AG04450 (cell line): ENCODE measurements around the gene VARS1. TPM values are rescaled to one million over a fixed set of nuclear protein-coding genes. Genes with fewer than 3 reads are reported as not detected.

Experiments used
- CTCF ChIA-PET: fragments of 300-600, 350-600 bp; formaldehyde crosslinking; extraction: SDS; loops from one replicate; lab custom pipeline; 2022; ENCODE audit warnings: antibody characterized with exemption, inconsistent platforms; lab: Charles Lee
- POLR2A ChIA-PET: fragments of 350-600 bp; formaldehyde crosslinking; extraction: SDS; loops from one replicate; lab custom pipeline; 2021; ENCODE audit warnings: antibody characterized with exemption, inconsistent platforms; lab: Yijun Ruan, JAX
- DNase-seq: peaks from one replicate; pipeline ENCODE4 v3.0.0-alpha.2; 2011; ENCODE audit warnings: low read depth, low spot score
- H3K27ac ChIP-seq: one replicate; pipeline ENCODE4 v1.5.1; 2012; ENCODE audit warnings: low read depth, low read length, control low read depth
- H3K27me3 ChIP-seq: one replicate; pipeline ENCODE4 v1.6.0; 2012; ENCODE audit warnings: low read length; ENCODE audit not compliant: control insufficient read depth, insufficient read depth
- H3K4me3 ChIP-seq: 2 replicates; pipeline ENCODE4 v1.5.1; 2011; ENCODE audit warnings: mild to moderate bottlenecking, low read depth, low read length, control low read depth
- H3K9me3 ChIP-seq: 2 replicates; pipeline ENCODE4 v1.5.1; 2012; ENCODE audit warnings: low read length; ENCODE audit not compliant: control insufficient read depth, insufficient read depth
- CTCF ChIP-seq: IDR thresholded peaks from 2 replicates; pipeline ENCODE4 v1.5.1; 2011; ENCODE audit warnings: low read depth, low read length, control low read depth, inconsistent platforms
- polyA plus RNA-seq: library from polyadenylated mRNA; depleted of rRNA; stranded (reverse); fragments of >200 nt; gene quantifications from 2 replicates; pipeline ENCODE4 v1.2.3, GENCODE V29; 2011

The VARS1 gene
- polyA plus RNA-seq, 1 experiment, result 16.0 TPM

DNA sequence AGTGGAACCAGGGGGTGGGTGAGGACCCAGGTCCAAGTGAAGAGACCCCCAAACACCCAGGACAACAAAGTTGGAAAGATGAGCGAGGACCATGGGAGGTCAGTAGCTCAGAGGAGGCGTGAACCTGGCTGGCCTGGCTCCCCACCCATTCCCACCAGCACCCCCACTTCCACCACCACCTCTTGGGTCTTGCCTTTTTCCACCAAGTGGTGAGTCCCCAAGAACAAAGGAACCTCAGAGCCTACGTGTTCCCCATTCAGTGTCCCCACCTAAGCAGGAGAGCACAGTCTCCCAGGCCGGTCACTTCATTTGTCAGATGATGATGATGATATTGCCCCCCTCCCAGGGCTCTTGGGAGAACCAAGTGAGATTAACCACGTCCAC, 17.9 kb downstream of the VARS1 start:
- POLR2A ChIA-PET, result interaction anchor here (0.8 to 1.3 kb wide), 2 partner anchors 25 to 50 kb away, joined by 3 to 9 read pairs; partner anchors contain the start of gene HSPA1B
- Histone ChIP-seq H3K9me3 (no peaks in the 10 kb centered on the region), H3K4me3 (no peak overlapping the region), H3K27me3 (no peaks in the 10 kb centered on the region), H3K27ac (peak overlapping the region; percentile 21)
- CTCF ChIA-PET, result interaction anchor here (1.0 to 4.2 kb wide), 2 partner anchors 14 to 29 kb away, joined by 3 to 24 read pairs; partner anchors contain the start of gene LSM2
- DNase-seq, result no peak
- TF ChIP-seq CTCF, result no peak

DNA sequence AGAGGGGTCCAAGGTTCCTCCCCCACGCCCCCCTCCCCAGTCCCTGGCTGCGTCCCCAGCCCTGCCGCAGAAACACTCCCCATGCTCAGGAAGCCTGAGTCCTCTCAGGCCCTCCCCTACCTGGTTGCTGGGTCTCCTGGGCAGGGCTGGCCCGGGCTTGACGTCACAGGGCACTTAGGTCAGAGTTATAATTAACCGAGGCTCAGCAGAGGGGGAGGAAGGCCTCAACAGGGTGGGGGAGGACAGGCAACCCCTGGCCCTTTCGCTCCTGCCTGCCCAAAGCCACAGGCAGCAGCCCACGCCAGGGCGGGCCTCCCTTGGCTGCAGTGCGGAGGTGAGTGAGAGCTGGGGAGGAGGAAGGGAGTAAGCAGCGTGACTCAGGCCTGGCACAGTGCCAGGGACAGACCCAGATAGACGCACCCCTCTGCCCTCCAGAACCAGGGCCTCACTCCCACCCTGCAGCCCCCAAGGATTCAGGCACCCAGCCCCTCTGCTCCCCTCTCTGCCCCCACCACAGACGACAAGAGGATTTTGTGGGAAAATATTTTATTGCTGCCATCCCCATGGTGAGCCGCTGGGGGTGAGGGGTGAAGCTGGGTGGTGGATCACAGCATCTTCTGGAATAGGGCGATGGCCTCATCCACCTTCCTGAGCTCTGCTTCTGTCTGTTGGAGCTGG, 18.4 kb downstream of the VARS1 start, which contains the start of gene VWA7:
Gene VWA7 (minus strand): TSS at position 340 of the 678 bp plus-strand sequence. CDS start 549 bp downstream, outside the sequence.
- POLR2A ChIA-PET, result interaction anchor here (0.8 to 1.3 kb wide), 2 partner anchors 24 to 50 kb away, joined by 3 to 9 read pairs; partner anchors contain the start of gene HSPA1B
- H3K27ac ChIP-seq, result peak within 1 kb of the TSS; percentile 21
- TF ChIP-seq CTCF, result no peak

DNA sequence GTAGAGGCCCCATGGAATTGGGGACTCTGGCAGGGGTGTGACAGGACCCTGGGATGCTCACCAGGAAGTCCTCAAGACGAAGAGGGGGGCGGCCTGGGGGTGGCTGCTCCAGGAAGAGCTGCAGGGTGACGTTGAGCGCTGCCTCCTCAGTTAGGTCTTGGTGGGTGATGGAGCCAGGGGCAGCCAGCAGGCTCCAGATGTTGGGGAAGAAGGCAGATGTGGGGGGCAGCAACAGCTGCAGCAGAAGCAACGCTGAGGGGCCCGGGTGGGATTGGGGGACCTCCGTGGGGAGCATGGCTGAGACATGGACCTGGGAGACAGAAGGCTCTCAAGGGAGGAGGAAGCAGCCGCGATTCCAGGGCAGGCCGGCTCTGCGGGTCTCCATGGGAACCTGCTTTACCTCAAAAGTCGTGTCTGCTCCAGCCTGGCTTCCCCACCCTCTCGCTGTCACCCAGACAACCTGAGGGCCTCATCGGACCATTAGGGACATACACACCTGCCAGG, 19.0 kb downstream of the VARS1 start:
- H3K27ac ChIP-seq, result no peak overlapping the region
- DNase-seq, result no peak
- POLR2A ChIA-PET, result no interaction called here
- H3K27me3 ChIP-seq, result no peaks in the 10 kb centered on the region
- TF ChIP-seq CTCF, result no peak
- H3K4me3 ChIP-seq, result no peak overlapping the region
- H3K9me3 ChIP-seq, result no peaks in the 10 kb centered on the region
- CTCF ChIA-PET, result no interaction called here

More for the DNA sequence above, 18.4 kb downstream of the VARS1 start, which contains the start of gene VWA7:
- CTCF ChIA-PET, result interaction anchor here (1.0 to 4.2 kb wide), 2 partner anchors 14 to 30 kb away, joined by 3 to 24 read pairs; partner anchors contain the start of gene LSM2
- Histone ChIP-seq H3K9me3 (no peaks in the 10 kb centered on the region), H3K27me3 (no peaks in the 10 kb centered on the region), H3K4me3 (no peak within 1 kb of the TSS)
- no peak for DNase-seq

DNA sequence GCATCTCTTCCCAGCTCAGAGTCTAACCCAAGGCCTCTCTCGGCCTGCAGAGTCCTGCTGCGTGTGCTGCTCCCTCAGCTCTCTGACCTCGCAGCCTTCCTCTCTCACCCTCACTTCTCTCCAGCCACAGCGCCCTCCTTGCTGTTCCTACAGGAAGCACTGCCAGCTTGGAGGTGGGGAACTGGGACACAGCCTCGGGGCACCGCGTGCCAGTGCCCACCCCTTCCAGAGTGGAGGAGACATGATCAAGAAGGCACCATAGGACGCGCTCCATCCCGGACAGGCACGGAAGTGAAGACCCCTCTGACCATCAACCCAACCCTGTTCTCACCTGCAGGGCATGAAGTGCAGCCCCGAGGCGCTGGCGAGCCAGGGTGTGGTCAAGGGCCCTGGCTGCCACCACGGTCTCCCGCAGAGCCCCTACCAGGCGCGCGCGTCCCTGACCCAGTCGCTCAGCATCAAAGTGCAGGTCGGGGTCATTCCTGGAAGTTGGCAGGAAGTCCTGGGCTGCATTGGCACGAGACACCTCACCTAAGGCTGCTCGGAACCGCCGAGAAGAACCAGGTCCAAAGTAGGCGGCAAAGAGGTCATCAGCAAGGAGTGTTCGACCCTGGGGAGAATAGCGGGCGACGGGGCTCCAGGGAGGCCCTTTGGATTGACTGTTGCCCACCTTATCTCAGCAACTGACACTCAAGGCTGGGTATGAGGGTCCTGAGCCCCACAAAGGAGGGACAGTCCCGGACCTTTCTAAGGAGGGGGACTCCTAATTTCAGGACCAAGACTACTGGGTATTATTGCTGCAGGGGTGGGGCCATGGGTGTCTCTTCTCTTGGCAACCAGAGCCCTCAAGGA, 19.7 kb downstream of the VARS1 start:
- no peaks in the 10 kb centered on the region for H3K9me3 ChIP-seq
- ChIA-PET CTCF (interaction anchor here (0.6 to 1.3 kb wide), 2 partner anchors 15 to 38 kb away, joined by 3 to 4 read pairs; no protein-coding TSS in a partner anchor), POLR2A (interaction anchor here (1.2 kb wide), 1 partner anchor 52 kb away, joined by 3 read pairs; the partner anchor contains the start of gene HSPA1B)
- DNase-seq, result no peak
- no peak overlapping the region for H3K4me3 ChIP-seq
- no peaks in the 10 kb centered on the region for H3K27me3 ChIP-seq
- H3K27ac ChIP-seq, result no peak overlapping the region
- TF ChIP-seq CTCF, result no peak
